A673 (cell line): Measurements from ENCODE around the gene ESAM. TPM values are rescaled to one million over a fixed set of nuclear protein-coding genes. Genes with fewer than 3 reads are reported as not detected.
A peak's percentile ranks its signal among the peaks of the same experiment; 100 is the strongest.

Experiments used
- BruUV-seq: library from RNA; stranded (reverse); fragments of 400-500 nt; replicated peaks from 2 replicates; lab custom pipeline; 2021; lab: Mats Ljungman, UMichigan
- CTCF ChIA-PET: fragments of 300-600 bp; sonication (Branson Sonifier 250); formaldehyde crosslinking; loops from one replicate; lab custom pipeline; 2022; ENCODE audit warnings: antibody characterized with exemption; lab: Charles Lee
- POLR2A ChIA-PET: fragments of 300-600 bp; sonication (Branson Sonifier 250); formaldehyde crosslinking; loops from one replicate; lab custom pipeline; 2022; ENCODE audit warnings: antibody characterized with exemption; ENCODE audit not compliant: low non-redundant PET; lab: Charles Lee
- DNase-seq: peaks from one replicate; pipeline ENCODE4 v3.0.0-alpha.2; 2015; ENCODE audit warnings: low spot score
- H3K27ac ChIP-seq: fragments of 200-600 bp; sonication (generic); 2 replicates; pipeline ENCODE4 v1.5.1; 2016; ENCODE audit warnings: mixed run types, low read depth, mild to moderate bottlenecking, mixed read lengths, antibody characterized with exemption, low read length; ENCODE audit not compliant: poor library complexity, severe bottlenecking
- H3K27me3 ChIP-seq: fragments of 200-600 bp; sonication (generic); replicated peaks from 2 replicates; pipeline ENCODE4 v1.6.1; 2017; ENCODE audit warnings: mixed run types, low read depth, mild to moderate bottlenecking, mixed read lengths, antibody characterized with exemption, low read length; ENCODE audit not compliant: insufficient read depth, poor library complexity
- H3K36me3 ChIP-seq: fragments of 200-600 bp; sonication (generic); 2 replicates; pipeline ENCODE4 v1.6.1; 2016; ENCODE audit warnings: mixed run types, mild to moderate bottlenecking, mixed read lengths, antibody characterized with exemption, low read length; ENCODE audit not compliant: insufficient read depth, poor library complexity, severe bottlenecking
- H3K4me1 ChIP-seq: fragments of 200-600 bp; sonication (generic); 2 replicates; pipeline ENCODE4 v1.6.1; 2017; ENCODE audit warnings: mixed run types, mild to moderate bottlenecking, mixed read lengths, antibody characterized with exemption, low read length; ENCODE audit not compliant: insufficient read depth, poor library complexity, severe bottlenecking
- H3K4me3 ChIP-seq: fragments of 200-600 bp; sonication (generic); 2 replicates; pipeline ENCODE4 v1.5.1; 2016; ENCODE audit warnings: low read depth, mixed run types, mild to moderate bottlenecking, mixed read lengths, low read length; ENCODE audit not compliant: poor library complexity, severe bottlenecking
- H3K9me3 ChIP-seq: fragments of 200-600 bp; sonication (generic); 2 replicates; pipeline ENCODE4 v1.6.1; 2016; ENCODE audit warnings: mixed run types, low read depth, mild to moderate bottlenecking, mixed read lengths, antibody characterized with exemption, low read length; ENCODE audit not compliant: poor library complexity, severe bottlenecking
- EZH2 ChIP-seq: fragments of 200-600 bp; sonication (generic); IDR thresholded peaks from 2 replicates; pipeline ENCODE4 v1.6.1; 2017; ENCODE audit warnings: borderline replicate concordance, low read depth, mild to moderate bottlenecking, mixed read lengths, antibody characterized with exemption, low read length; ENCODE audit not compliant: poor library complexity, severe bottlenecking
- intact Hi-C: fragments of 100-400 bp; cut with micrococcal nuclease; formaldehyde crosslinking; loops from one replicate; pipeline ENCODE4 v1.10.0; 2022; ENCODE audit not compliant: unreplicated experiment
- total RNA-seq: library from RNA; stranded (reverse); gene quantifications from 2 replicates; pipeline ENCODE4 v1.2.3, GENCODE V29; 2021
- TF ChIP-seq, protein P1 (sequence below): fragments of 300-800, 200-600 bp; sonication (generic); conservative IDR thresholded peaks from 2 replicates; pipeline ENCODE4 v1.5.1; 2017; ENCODE audit warnings: low read depth, mild to moderate bottlenecking, antibody characterized with exemption, low read length, moderate library complexity, mixed read lengths

Gene ESAM
- total RNA-seq, 1 experiment from 2014 or later = 1.5 TPM

DNA sequence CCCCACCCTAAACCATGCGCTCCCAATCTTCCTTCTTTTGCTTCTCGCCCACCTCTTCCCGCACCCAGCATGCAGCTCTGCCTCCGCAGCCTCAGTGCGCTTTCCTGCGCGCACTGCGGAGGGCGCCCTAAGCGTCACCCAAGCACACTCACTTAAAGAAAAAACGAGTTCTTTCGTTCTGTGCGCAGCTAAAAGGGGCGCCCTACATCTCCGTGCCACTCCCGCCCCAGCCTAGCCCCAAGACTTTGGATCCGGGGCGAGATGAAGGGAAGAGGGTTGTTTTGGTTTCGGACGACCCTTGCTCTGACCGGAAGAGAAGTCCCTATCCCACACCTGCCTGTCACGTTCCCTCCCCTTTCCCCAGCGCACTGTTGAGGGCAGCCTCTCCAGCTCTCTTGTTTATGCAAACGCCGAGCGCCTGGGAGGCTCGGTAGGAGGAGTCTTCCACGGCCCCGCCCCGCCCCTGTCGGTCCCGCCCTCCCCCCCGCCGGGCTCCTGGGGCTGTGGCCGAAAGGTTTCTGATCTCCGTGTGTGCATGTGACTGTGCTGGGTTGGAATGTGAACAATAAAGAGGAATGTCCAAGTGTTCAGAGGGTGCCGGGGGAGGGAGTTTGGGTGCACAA lies 15.4 kb downstream of the ESAM start:
- DNase-seq = peak; percentile 84
- TSS peak; percentile 17 for BruUV-seq
- TF ChIP-seq, protein P1, sequence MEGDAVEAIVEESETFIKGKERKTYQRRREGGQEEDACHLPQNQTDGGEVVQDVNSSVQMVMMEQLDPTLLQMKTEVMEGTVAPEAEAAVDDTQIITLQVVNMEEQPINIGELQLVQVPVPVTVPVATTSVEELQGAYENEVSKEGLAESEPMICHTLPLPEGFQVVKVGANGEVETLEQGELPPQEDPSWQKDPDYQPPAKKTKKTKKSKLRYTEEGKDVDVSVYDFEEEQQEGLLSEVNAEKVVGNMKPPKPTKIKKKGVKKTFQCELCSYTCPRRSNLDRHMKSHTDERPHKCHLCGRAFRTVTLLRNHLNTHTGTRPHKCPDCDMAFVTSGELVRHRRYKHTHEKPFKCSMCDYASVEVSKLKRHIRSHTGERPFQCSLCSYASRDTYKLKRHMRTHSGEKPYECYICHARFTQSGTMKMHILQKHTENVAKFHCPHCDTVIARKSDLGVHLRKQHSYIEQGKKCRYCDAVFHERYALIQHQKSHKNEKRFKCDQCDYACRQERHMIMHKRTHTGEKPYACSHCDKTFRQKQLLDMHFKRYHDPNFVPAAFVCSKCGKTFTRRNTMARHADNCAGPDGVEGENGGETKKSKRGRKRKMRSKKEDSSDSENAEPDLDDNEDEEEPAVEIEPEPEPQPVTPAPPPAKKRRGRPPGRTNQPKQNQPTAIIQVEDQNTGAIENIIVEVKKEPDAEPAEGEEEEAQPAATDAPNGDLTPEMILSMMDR = peak; percentile 88
- no peak for TF ChIP-seq EZH2
- ChIA-PET CTCF (interaction anchor here (0.5 to 1.6 kb wide), 7 partner anchors 12 to 130 kb away, joined by 3 to 6 read pairs (median 4); partner anchors contain the start of genes MSANTD2 and SIAE), POLR2A (no interaction called here)
- H3K27me3 ChIP-seq = no peaks in the 10 kb centered on the region
- peak overlapping the region; percentile 48 for H3K4me3 ChIP-seq
- H3K36me3 ChIP-seq = no peaks in the 10 kb centered on the region
- H3K4me1 ChIP-seq = peaks cover 17% of the 10 kb centered on the region
- intact Hi-C loops = loop anchor here (1.0 kb wide), 1 partner anchor 72 kb away; no protein-coding TSS in a partner anchor
- no peaks in the 10 kb centered on the region for H3K9me3 ChIP-seq
- H3K27ac ChIP-seq = no peak overlapping the region

DNA sequence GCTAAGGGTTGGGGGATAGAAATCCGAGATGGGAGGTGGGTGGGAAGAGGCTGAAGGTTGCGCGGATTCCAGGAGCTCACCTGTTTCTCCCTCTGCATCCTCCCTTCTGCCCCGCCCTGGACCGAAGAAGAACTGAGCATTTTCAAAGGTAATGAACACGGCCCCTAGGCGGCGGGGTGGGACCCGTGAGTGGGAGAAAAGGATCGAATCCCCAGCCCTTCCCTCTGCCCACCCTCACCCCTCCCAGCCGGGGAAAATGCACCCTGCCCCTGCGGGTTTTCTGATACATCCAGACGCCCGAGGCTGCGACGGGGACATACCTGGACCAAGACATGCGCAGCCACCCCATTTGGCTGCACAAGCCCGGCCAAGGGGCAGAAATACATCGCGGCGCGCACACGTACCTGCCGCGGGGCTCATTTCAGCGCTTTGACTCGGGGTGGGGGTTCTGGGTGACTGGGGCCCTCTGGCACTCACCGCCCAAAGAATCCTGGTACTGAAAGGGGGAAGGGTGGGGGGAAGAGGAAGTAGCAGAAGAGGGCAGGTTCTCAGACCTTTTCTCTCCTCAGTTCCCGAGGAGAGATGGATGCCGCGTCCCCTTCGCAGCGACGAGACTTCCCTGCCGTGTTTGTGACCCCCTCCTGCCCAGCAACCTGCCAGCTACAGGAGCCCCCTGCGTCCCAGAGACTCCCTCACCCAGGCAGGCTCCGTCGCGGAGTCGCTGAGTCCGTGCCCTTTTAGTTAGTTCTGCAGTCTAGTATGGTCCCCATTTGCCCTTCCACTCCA lies 16.1 kb downstream of the ESAM start:
- peaks cover 24% of the 10 kb centered on the region for H3K4me1 ChIP-seq
- no peaks in the 10 kb centered on the region for H3K36me3 ChIP-seq
- peak; percentile 48 for DNase-seq
- POLR2A ChIA-PET = no interaction called here
- CTCF ChIA-PET = interaction anchor here (0.5 to 1.6 kb wide), 7 partner anchors 13 to 130 kb away, joined by 3 to 6 read pairs (median 4); partner anchors contain the start of genes MSANTD2 and SIAE
- H3K27me3 ChIP-seq = no peaks in the 10 kb centered on the region
- no TSS peak for BruUV-seq
- no peak overlapping the region for H3K27ac ChIP-seq
- TF ChIP-seq EZH2 = no peak
- TF ChIP-seq, protein P1 = peak; percentile 46
- no peaks in the 10 kb centered on the region for H3K9me3 ChIP-seq
- peak overlapping the region; percentile 48 for H3K4me3 ChIP-seq
- intact Hi-C loops = loop anchor here (1.0 kb wide), 1 partner anchor 72 kb away; no protein-coding TSS in a partner anchor

DNA sequence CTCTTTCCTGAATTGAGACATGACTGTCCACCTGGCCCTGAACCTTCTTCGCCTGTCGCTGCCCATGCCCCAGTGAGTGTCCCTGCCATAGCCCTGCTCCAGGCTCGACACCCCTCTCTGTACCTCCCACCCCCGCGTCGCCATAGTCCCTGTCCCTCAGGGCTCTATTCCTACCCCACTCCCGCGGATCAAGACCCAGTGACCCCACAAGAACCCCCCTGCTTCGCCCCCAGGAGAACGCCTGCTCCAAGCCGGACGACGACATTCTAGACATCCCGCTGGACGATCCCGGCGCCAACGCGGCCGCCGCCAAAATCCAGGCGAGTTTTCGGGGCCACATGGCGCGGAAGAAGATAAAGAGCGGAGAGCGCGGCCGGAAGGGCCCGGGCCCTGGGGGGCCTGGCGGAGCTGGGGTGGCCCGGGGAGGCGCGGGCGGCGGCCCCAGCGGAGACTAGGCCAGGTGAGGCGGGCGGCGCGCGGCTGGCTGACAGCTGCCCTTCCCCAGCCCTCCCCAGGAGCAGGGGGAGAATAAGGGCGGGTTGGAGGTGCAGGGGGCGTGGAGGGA lies 16.7 kb downstream of the ESAM start:
- ChIA-PET CTCF (interaction anchor here (0.9 to 1.6 kb wide), 2 partner anchors 53 to 76 kb away, joined by 4 to 6 read pairs; no protein-coding TSS in a partner anchor), POLR2A (no interaction called here)

More for the DNA sequence above, 16.7 kb downstream of the ESAM start:
- TF ChIP-seq, protein P1 = no peak
- no peak for TF ChIP-seq EZH2
- peaks cover 27% of the 10 kb centered on the region for H3K4me1 ChIP-seq
- H3K4me3 ChIP-seq = peak overlapping the region; percentile 48
- no peaks in the 10 kb centered on the region for H3K27me3 ChIP-seq
- intact Hi-C loops = no loop called here
- DNase-seq = no peak
- H3K36me3 ChIP-seq = no peaks in the 10 kb centered on the region
- no peak overlapping the region for H3K27ac ChIP-seq
- BruUV-seq = no TSS peak
- no peaks in the 10 kb centered on the region for H3K9me3 ChIP-seq
